Activated CD4-positive, CD25-positive, alpha-beta regulatory T cell (primary cell): ENCODE data around the gene NCKAP5.

ENCODE experiments used
- DNase-seq, 4 experiments: peaks; one replicate each; lab custom pipeline; 2025; lab: John Stamatoyannopoulos, UW

NCKAP5 gene

DNA sequence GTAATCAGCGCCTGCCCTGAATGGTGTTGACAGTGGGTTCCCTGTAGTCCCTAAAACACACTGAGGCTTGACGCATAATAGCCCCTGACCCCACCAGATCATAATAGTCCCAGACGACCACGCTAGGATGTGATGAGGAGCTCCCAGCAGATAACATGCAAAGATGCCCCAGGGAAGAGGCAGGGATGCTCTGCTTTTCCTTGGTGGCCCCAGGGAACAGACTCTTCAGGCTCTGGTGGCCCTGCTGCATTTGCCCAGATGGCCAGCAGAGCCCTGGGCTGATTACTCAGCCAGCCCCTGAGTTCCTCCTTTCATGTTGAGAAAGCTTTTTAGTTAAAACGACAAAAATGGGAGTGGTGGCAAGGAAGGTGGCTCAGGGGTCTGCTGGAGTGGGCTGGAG, 5.9 kb upstream of the NCKAP5 start:
- no peak for DNase-seq

DNA sequence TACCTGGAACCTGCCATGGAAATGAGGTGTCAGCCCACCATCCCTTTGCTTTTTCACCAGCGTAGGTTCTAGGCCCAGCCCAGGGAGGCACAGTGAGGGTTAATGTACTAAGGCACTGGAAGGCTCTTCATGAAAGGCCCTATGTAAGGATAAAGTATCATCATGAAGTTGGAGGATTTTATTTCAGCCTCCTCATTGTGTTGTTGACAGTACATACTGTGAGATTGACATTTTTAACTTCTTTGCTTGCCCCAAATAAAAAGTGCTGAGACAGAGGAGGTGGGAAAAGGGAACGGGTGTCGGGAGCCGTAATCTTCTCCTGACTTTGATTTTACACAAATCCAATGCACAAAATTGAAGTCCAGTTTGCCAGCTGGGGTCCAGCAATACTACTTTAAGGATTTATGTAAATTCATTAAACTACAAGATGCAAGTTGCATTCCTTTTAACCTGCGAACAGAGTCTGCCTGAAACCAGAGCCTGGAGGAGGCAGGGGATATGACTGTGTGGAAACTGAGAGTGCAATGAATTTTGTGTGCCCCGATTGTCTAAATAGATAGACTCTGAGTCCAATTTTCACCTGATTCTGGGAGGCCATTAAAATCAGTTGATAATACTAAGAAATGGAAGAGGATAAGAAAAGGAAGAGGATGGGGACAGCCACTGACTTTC, 5.4 kb upstream of the NCKAP5 start:
- DNase-seq: no peak

DNA sequence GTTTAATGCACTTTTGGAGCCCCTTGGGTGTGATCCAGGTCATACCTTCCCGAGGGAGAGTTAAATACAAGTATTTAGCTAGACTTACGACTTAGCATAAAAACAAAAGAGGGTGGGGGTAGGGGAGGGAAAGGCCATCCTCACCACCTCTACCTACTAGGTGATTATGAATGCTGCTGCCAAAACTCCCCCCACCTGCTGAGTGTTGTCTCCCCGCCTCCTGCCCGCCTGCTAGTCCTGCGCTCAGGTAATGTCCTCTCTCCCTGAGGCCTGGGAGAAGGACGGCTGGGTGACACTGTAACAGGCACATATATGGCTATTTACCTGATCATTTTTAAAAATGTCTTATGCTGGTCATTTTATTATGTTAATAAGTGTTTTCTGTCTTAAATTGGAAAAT, 3.0 kb upstream of the NCKAP5 start:
- no peak for DNase-seq

DNA sequence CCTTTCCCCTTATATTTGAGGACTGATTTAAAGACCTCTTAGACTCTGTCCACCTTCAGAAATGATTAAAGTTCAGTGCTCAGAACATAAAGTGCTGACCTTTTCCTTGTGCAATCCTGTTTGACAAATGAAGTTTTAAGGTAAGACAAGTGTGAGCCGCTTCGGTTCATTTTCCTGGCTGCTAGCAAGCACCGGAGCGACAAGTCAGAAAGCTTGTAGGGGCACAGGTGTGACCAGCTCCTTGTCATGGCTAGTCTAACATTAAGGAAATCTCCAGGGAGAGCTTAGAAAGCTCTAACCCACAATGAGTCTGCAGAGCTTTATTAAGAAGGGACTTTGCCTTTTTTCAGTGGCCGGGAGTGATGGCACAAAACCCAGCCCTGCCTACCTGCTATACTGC, 2.3 kb upstream of the NCKAP5 start:
- no peak for DNase-seq

DNA sequence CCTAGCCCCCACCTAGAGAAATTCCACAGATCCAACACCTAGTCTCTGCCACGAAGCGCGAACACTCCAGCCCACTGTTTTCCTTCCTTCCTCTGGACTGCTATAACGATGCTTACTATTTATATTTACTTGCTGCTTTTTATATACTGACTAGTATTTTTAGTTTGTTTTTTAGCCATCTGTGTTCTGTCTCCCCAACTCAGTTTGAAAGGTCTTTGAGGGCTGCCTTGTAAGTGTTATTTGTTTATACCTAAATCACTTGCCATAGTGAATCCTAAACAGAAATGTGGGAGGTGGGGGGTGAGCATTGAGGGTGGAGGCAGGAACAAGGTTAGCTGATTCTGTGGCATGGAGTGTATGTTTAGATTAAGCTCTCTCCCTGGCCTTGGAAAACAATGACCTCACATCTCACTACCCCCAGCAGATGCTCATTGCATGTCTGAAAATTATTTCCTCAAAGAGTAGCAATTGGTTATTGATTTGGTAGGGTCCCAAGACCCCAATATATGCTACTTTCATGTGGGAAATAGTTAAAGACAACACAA, 1.1 kb upstream of the NCKAP5 start:
- no peak for DNase-seq

DNA sequence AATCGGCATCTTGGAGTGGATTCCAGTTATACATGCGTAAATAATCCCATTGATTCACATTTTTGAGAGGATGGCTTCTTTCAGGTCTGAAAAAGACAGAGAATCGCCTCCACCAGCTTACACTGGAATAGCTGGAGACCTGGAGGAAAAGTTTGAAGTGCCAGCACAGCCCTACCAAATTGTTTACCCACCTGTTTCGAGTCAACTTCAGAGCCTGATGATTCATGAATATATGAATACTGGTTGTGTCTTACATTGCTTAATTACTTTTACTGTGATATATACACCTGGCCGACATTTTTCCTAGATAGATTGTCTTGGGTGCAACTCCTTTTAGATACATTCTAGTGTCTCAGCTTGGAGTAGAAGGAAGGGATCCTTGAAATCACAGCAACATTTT, 335 bp upstream of the NCKAP5 start:
- DNase-seq: no peak

DNA sequence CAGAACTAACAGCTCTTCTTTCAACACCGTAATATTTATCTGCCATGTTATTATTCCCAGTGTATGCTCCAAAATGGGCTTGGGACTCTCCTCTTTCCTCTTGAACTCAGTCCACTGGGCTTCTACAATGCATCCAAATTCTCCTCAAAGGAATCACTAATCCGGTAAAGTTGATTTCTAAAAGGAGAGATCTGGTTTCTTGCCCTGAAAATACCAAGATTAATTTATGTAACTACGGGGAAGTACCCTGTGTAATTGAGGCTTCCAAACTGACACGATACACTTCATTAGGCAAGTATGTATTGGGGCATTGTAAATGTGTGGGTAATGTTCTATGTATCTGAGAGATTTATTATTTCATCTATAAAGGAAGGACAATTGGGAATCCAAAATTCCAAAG, 5.7 kb downstream of the NCKAP5 start:
- DNase-seq: no peak

DNA sequence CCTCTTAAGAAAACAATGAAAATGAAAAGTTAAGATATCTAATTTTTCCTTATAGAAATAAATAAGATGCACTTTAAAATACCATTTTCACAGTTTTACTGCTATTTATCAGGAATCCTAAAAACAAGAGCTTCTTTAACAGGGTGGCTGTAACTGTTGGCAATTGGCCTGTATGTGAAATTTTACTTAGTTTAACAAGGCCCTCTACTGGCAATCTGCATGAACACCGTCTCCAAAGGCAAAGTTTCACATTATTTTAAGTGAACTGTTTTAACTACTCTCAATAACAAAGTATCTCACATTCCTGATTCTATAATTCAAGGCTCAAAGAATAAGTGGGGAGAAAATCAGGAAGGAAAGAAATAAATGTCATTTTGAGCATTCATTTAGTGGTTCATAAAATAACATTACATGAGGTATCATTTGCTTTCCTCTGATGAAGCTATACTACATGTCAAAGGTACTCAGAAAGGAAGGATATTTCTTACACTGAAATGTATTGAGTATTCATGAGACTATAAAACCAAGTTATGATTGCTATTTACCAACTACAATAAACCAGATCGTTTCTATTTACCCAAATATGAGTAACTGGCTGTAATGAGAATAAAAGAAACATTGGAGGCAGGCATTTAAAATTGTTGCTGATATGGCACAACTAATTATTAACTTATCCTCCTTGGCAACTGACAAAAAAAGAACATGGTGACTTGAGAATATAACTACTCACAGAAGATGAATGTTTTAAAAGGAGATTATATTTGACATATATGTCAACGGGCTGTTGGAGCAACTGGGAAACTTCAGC, 7.0 kb downstream of the NCKAP5 start:
- DNase-seq: no peak

DNA sequence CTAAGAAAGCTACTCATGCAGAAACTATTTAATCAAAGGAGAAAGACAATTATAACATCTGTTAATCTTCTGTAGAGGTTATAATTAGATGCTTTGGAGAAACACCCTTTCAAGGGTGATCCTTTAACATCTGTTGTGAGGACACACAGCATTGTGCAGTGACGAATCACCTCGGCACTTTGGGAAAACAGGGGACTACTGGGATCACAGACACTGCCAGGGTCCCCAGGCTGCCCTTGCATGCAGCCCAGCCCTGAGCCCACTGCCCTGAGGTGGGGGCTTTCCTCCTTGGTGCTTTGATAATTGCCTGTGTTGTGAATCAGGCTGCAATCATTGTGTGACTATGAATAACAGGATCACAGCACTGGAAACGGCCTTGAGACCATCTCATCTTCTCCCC, 10.6 kb downstream of the NCKAP5 start:
- DNase-seq: no peak

DNA sequence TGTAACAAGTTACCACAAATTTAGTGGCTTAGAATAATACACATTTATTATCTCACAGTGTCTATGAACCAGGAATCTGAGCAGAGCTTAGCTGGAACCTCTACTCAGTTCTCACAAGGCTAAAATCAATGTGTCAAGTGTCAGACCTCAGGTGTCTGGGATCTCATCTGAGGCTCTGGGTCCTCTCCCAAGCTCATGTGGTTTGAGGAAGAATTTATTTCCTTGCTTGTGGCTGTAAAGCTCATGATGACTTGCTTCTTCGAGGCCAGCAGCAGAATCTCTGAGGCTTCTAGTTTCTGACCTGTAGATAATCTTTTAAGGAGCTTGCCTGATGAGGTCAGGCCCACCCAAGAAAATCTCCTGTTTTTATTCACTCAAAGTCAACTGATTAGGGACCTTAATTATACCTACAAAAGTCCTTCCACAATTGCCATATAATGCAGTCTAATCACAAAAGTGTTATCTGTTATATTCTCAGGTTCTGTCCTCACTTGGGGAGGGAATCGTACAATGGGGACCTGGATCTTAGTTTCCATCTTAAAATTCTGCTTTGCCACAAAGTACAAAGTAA, 14.3 kb downstream of the NCKAP5 start:
- DNase-seq: no peak

DNA sequence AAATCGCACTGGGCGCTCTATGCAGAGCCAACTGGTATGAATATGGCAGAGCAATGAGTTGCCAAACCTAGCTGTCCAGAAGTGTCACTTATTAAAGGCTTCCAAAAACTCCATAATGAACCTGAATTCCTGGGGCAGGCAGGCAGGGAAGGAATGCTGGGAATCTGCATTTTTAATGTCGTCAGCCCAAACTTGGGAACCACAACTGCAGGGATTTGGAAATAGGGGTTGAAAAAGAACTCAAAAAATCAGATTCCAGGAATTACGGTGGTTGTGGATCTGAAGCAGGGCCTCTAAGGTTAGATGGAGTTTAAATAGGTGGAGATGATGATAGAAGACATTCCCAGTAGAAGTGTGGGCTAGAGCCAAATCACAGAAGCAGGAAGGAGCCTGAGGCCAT, 15.0 kb downstream of the NCKAP5 start:
- no peak for DNase-seq

DNA sequence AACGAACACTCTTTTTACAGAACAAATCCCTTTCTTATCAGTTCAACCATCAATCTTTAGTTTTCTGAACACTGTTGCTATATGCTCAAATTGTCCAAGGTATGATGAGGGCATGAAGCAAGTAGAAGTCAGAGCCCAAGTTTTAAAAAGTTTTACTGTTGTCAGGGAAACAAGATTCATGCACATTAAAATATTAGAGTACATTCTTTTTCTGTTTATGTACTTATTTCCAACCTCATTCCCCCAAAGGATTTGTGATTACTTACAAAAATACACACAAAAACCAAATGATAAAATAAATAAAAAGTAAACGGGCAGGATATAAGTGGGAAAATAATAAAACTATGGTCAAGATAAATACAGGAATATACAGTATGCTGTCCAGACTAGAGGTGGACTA, 15.4 kb downstream of the NCKAP5 start:
- no peak for DNase-seq

DNA sequence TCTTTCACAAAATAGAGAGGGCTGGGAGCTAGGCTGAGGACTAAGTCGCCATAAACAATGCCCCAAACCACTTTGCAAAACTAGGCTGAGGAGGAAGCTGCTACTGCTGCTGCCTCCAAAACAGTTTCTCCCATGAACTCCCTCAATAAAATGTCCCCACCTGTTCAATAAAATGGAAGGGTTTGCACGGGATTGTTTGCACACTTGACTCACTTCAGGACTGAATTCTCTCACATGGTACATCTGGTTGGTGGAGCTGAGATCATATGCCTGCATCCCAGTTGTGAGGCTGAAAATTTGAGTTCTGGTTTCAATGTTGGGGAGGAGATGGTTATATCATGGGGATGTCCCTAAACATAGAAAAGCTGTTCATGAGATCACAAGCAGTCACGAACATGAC, 26.5 kb downstream of the NCKAP5 start:
- DNase-seq: no peak

DNA sequence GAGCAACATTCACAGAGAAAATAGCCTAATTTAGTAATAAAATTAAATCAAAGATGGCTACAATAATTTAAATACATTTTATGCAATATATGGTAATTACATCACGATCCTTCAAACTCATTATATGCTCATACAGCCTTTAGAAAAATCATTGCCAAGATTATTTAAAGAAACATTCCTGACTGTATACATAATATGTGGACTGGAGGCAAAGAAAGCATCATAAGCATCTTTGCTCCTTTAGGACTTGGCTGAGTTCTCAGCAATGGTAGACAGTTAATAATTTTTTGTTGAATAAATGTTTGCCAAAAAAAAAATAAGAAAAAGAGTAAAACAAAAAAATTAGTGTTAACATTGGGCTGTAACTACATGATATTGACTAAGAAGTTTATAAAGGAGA, 26.9 kb downstream of the NCKAP5 start:
- no peak for DNase-seq

DNA sequence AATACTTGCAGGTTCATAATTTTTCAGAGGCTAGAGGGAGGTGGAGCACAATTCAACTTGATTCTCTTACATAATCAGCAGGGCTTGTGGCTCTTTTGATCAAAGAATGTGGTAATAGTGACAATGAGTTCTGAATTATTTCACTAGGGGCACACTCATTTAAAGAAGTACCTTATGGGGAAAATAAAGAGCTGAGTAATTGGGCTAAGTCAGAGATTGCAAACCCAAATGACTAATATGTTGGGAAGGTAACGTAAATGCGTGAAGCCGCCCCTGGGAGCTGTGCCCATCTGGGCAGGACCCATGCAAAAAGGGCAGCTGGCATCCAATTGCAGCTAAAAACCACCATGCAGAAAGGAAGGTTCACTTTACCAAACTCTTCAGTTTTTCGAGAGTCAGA, 35.3 kb downstream of the NCKAP5 start:
- no peak for DNase-seq

DNA sequence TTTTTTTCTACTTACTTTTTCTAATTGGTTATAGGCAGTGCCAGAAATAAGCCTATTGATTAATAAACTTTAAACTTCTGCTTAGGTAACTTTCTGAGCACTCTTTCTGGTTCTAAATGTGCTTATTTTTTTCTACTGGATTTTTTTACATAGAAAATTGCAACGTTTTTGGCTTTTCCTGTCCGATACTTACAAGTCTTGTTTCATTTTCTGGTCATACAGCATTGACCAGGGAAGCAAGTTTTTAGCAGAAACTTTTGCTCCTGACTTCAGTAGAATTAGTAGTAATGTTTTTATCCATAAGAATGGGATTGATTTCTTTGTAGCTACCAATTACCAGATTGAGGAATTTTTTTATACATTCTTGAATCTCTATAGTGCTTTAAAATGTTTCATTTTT, 36.9 kb downstream of the NCKAP5 start:
- no peak for DNase-seq

DNA sequence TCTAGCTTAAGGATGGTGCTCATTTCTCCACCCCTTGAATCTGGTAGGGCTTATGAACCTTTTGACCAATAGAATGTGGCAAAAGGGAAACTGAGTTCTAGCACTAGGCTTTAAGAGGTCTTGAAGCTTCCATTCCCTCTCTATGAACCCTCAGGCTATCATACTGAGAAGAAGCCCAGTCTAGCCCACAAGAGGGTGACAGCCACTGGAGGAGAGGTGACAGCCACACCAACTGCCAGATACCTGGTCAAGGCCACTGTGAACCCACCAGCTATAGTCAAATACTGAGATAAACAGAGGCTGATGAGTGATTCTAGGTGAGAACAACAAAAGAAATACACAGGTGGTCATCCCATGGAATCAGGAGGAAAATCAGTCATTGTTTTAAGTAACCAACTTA, 37.6 kb downstream of the NCKAP5 start:
- no peak for DNase-seq

DNA sequence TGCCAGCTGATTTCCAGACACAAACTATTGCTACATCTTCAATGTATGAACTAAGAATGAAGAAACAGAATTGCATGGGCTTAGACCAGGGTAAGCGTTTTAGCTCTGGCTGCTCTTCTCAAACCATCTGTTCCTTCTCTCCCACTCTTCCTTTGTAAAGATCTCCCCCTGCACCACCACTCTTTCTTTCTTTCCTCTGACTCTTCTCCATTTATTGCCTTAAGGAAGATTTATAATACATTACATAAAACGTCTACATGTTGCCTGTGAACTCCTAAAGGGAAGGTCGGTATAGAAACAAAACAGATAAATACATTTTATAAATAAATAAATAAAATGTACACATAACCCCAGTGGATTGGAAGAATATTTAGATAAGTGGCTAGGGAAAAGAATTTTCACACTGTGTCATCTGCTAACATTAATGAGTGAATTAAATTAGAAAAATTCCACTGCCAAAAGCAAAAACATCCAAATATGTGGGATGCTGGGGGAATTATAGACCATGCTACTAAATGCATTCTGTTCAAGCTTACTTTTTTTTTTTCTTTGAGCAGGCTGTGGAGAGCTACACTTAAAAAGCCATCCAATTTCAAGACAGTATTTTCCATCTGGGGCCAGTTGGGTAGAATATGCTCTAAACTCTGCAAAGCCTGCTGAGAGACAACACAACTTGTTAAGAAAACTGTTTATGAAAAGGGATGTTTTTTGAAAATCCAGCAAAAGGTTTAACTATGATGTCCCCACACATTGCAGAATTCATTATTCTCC, 41.5 kb downstream of the NCKAP5 start:
- no peak for DNase-seq

DNA sequence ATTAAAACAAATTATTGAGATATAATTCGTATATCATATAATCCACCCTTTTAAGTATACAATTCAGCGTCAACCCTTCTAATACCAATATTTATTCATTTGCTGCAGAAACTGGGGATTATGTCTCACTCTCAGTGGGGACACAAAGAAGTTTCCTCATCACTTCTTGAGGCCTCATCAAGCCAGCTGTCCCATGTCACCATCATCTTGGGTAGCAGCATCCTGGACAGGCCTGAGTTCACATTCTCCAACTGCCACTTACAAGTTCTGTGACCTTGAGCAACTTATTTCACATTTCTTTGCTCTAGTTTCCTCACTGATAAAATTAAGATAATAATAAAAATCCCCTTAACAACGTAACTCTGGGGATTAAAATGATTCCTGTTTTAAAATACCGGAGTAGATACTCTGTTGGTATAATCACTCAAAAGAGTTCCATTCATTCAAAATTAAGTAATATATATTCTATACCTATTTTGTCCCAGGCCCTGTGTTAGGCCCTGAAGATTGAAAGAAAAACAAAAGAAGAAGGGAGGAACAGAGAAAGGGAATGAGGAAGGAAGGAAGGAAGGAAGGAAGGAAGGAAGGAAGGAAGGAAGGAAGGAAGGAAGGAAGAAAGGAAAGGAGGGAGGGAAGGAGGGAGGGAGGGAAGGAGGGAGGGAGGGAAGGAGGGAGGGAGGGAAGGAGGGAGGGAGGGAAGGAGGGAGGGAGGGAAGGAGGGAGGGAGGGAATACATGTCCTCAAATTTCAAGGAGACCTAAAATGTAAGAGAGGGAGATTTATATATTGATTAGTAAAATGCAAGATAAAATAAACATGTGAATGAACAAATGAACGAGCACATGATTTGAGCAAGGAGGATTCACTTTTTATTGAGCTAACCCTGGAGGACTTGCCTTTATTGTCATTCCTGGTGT, 42.4 kb downstream of the NCKAP5 start:
- DNase-seq: no peak

DNA sequence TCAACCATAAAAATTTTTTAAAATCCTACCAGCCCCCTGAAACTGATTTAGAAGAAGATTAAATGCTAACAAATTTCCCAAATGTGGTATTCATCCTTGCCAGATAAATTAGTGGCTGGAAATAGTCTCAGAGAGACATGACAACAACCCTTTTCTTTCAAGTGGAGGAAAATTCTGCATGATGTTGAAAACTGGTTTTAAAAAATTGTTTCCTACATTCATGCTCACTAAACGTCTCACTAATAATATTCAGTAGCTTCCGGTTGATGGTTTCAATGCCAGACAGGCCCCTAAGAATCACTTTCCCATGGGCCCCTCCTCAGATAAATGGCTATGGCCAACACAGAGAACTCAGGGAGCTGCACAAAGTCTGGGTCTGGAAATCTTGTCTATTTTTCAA, 43.2 kb downstream of the NCKAP5 start:
- no peak for DNase-seq

DNA sequence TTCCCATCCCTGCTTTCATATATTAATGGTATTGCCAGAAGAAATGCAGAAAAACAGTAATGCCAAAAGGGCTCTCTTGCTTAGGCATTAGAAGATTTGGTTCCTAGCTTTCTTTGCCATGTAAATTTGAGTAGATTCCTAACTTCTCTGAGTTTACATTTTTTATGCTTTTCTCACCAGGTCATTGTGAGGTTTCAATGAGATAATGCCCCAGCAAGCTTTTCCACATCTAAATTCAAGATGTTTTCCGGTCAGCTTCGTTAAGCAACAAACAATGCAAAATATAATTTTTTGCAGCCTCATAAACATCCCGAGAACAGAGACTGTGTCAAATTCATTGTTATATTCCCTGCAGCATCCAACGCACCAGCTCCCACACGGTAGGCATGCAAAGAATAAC, 44.9 kb downstream of the NCKAP5 start:
- no peak for DNase-seq
